ENCODE results near the gene RAET1G. TPM values are rescaled to one million over a fixed set of nuclear protein-coding genes. Genes with fewer than 3 reads are reported as not detected.
"Not testable (repeated sequence)": the region's sequence is repeated elsewhere in the genome, so short reads cannot be mapped to it uniquely, and the experiment has no call there.

Gene RAET1G
- total and polyA plus RNA-seq, 2 donors (not counting 3 experiments of a cell fraction or from before 2014, with no cell fraction given), result 1.6 to 2.1 TPM

GRCh38 chr6:149913085-149913484 is 9.8 kb downstream of the RAET1G start:
- CTCF ChIA-PET, result no interaction called here
- BruUV-seq (replicated peaks), result no TSS peak
- intact Hi-C loops (cut with micrococcal nuclease), result no loop called here

GRCh38 chr6:149912680-149913079 is 10.2 kb downstream of the RAET1G start:
- H3K9me1 ChIP-seq (replicated peaks; ENCODE audit: control insufficient read depth, extremely low read depth, insufficient read depth, low read length); H2AFZ ChIP-seq (ENCODE audit: low read depth, low read length); H3K79me2 ChIP-seq (ENCODE audit: control insufficient read depth, insufficient read depth, low read length); H4K20me1 ChIP-seq (replicated peaks; ENCODE audit: control insufficient read depth, extremely low read depth, insufficient read depth, low read length); POLR2A ChIA-PET; FAIRE-seq; H3K4me3 ChIP-seq (replicated peaks in 1 of 3; ENCODE audit: insufficient read depth in 1 of 3, low read depth in 1 of 3, low read length in 3 of 3); H3K27ac ChIP-seq (ENCODE audit: insufficient read depth, low read depth, low read length); DNase-seq (ENCODE audit: low read depth, low spot score); BruUV-seq (replicated peaks); dilution Hi-C loops (cut with MboI; ENCODE audit: extremely low pct_ligation_motif_present, low sequenced_read_pairs); H3K9ac ChIP-seq (replicated peaks; ENCODE audit: extremely low read depth, insufficient read depth, low read length); H3K9me3 ChIP-seq (replicated peaks; ENCODE audit: control insufficient read depth, insufficient read depth, low read length); H3K4me2 ChIP-seq (ENCODE audit: insufficient read depth, low read length); CTCF ChIA-PET; H3K27me3 ChIP-seq (ENCODE audit: control insufficient read depth in 2 of 2, insufficient read depth in 2 of 2, low read length in 2 of 2); H3K4me1 ChIP-seq (ENCODE audit: control insufficient read depth, extremely low read depth, insufficient read depth, low read length); H3K36me3 ChIP-seq (ENCODE audit: control insufficient read depth in 2 of 2, extremely low read depth in 1 of 2, insufficient read depth in 2 of 2, low read length in 2 of 2); intact Hi-C loops (cut with micrococcal nuclease): not testable (repeated sequence)

More at GRCh38 chr6:149913085-149913484, 9.8 kb downstream of the RAET1G start:
- DNase-seq (ENCODE audit: low read depth, low spot score) (no peak), FAIRE-seq (no peak)
- Histone ChIP-seq H4K20me1 (replicated peaks; ENCODE audit: control insufficient read depth, extremely low read depth, insufficient read depth, low read length) (no peaks in the 10 kb centered on the region), H3K9me1 (replicated peaks; ENCODE audit: control insufficient read depth, extremely low read depth, insufficient read depth, low read length) (no peaks in the 10 kb centered on the region), H3K9me3 (replicated peaks; ENCODE audit: control insufficient read depth, insufficient read depth, low read length) (no peaks in the 10 kb centered on the region), H3K27ac (ENCODE audit: insufficient read depth, low read depth, low read length) (no peak overlapping the region), H3K9ac (replicated peaks; ENCODE audit: extremely low read depth, insufficient read depth, low read length) (no peak overlapping the region), H3K4me3 (replicated peaks in 1 of 3; ENCODE audit: insufficient read depth in 1 of 3, low read depth in 1 of 3, low read length in 3 of 3) (no peak overlapping the region), H3K79me2 (ENCODE audit: control insufficient read depth, insufficient read depth, low read length) (no peaks in the 10 kb centered on the region), H3K4me2 (ENCODE audit: insufficient read depth, low read length) (no peak overlapping the region), H3K27me3 (ENCODE audit: control insufficient read depth in 2 of 2, insufficient read depth in 2 of 2, low read length in 2 of 2) (peaks cover 3 to 8% of the 10 kb centered on the region in 2 experiments), H3K36me3 (ENCODE audit: control insufficient read depth in 2 of 2, extremely low read depth in 1 of 2, insufficient read depth in 2 of 2, low read length in 2 of 2) (no peaks in the 10 kb centered on the region), H2AFZ (ENCODE audit: low read depth, low read length) (no peak overlapping the region), H3K4me1 (ENCODE audit: control insufficient read depth, extremely low read depth, insufficient read depth, low read length) (no peaks in the 10 kb centered on the region)
- dilution Hi-C loops (cut with MboI; ENCODE audit: extremely low pct_ligation_motif_present, low sequenced_read_pairs), result no loop called here
- POLR2A ChIA-PET, result no interaction called here
- TF ChIP-seq GATA2 (IDR thresholded peaks at IDR 0.05; ENCODE audit: insufficient read depth, insufficient read length, low read depth, low read length), result no peak
- TF ChIP-seq MAX (IDR thresholded peaks at IDR 0.05; ENCODE audit: insufficient read depth, insufficient read length), result no peak
- no peak for TF ChIP-seq JUN (IDR thresholded peaks at IDR 0.05; ENCODE audit: borderline replicate concordance, insufficient read depth, insufficient read length, low read depth)
- TF ChIP-seq CTCF (IDR thresholded peaks at IDR 0.05; ENCODE audit: extremely low read depth in 1 of 2, insufficient read depth in 1 of 2, low read depth in 1 of 2, low read length in 2 of 2), result no peak
- no peak for TF ChIP-seq EZH2 (IDR thresholded peaks at IDR 0.05; ENCODE audit: borderline replicate concordance, low read depth, low read length, severe bottlenecking)
- TF ChIP-seq FOS (IDR thresholded peaks at IDR 0.05; ENCODE audit: borderline replicate concordance, insufficient read depth, low read length), result no peak
- TF ChIP-seq MYC (IDR thresholded peaks at IDR 0.05; ENCODE audit: low read depth, low read length), result no peak
- TF ChIP-seq POLR2A (IDR thresholded peaks at IDR 0.05; ENCODE audit: low read depth, low read length), result no peak
- no peak for TF ChIP-seq POLR2AphosphoS5 (IDR thresholded peaks at IDR 0.05; ENCODE audit: insufficient read depth, low read depth, low read length)

Data from endothelial cell of umbilical vein (primary cell).